ENCODE measurements around the gene FHL1.

The FHL1 gene

DNA sequence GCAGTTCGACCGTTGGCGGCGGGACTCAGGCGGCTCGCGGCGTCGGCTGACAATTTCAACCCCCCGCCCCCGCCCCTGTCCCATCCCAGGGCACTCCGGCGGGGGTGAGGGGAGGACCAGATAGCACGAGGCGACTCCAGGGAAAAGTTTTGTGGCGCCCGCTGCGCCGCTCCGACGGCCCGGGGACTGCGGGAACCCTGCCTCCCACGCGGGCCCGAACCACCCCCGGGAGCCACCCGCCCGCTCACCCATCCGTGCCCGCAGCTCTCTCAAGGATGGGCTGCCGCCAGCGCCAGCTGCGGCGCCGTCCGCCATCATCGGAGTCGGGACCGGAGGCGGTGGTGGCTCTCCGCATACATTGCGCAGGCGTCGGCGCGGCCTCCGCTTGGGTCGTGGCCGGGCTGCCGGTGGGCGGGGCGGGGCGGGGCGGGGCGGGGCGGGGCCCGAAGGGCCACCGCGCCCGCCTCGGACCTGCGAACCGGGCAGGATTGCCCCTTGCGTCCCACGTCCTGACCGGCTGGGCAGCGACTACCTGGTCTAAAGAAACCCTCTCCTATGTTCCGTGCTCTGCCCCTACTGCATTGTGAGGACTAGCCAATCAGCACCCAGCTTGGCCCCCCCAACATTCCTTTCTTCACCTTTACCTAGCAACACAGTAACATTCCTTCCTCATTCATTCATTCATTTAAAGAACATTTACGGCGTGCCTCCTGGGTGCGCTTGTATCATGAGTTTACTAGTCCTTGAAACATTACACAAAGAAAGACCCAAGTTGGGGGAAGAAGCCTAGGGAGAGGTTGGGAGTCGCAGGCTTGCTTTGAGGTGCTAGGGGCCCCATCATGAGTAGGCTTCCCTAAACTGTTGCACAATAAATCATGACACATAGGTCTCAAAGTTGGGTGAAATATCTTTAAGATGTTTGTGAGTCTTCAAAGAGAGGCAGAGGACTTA is 104.0 kb downstream of the FHL1 start, which contains the start of gene MAP7D3:
Gene MAP7D3 (minus strand): TSS at position 360 of the 951 bp plus-strand sequence. CDS start 42 bp downstream, at position 318.
- DNase-seq (ENCODE audit: low read depth, low spot score) = no peak

DNA sequence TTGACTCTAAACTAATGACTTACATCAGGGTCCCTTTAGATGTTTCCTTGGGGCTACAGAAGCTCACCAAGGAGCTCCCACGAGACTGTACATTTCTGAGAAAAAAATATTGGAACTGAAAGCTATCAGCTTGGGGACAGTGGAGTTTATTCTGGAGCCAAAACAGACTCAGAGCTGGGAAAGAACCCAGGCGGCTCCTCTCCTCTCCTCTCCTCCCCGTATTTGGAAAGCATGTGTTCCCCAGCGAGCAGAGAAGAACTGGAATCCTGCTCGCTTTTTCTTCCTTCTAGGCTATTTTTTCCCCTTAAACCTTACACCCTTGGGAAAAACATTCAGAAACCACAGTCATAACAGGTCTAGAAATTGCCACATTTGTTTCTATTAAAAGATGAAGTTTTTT is 108.2 kb downstream of the FHL1 start:
- DNase-seq (ENCODE audit: low read depth, low spot score) = no peak

DNA sequence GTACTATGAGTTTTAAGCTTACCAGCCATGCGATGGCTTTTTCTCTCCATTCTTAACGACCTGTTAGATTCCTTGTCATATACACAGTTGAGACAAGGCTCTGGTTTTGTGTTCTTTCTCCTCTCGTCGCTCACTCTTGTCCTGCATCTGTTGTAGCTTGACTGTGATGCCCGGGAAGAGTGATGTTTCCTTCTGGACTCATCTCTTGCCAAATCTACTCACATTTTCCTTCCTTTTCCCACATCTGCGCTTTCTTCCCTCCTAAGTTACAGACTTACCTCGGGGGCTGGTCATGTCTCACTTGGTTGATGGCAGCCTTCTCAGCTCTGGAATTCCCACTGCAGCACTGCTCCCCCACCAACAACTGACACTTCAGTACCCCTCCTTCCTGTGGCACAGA is 108.7 kb downstream of the FHL1 start:
- no peak for DNase-seq (ENCODE audit: low read depth, low spot score)

DNA sequence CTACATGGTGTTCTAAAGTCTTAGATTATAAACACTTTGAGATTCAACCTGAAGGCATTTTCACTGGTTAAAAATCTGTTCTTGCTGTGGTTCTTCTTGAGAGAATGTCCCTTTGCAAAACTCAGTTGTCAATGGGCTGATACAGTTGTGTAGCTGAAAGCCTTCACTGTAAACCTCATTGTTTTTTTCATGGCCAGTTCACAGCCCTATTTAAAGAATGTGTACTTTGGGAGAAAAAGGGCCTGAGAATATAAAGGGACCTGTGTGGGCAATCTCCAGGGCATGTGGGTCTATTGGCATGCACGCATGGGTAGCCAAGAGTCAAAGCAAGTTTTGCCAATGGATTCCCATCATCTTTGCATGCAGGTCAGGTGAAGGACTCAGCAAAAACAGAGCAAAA is 111.6 kb downstream of the FHL1 start:
- no peak for DNase-seq (ENCODE audit: low read depth, low spot score)

DNA sequence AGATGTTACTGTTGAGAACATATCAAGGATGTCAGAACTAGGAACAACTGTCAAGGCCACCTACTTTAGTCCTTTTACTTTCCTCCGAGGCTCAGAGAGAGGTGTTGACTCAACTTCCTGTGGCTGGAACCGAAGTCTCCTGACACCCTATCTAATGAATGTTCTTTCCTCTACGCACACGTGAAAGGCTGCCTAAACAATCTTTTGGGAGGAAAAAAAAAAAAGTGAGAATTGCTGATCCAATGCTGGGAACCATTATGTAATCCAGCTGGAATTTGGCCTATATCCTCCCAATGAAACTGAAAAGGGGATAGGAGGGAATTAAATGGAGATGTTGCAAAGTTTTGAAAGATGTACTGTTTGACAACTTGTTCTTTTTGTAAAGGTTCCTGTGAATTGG is 112.2 kb downstream of the FHL1 start:
- DNase-seq (ENCODE audit: low read depth, low spot score) = no peak

DNA sequence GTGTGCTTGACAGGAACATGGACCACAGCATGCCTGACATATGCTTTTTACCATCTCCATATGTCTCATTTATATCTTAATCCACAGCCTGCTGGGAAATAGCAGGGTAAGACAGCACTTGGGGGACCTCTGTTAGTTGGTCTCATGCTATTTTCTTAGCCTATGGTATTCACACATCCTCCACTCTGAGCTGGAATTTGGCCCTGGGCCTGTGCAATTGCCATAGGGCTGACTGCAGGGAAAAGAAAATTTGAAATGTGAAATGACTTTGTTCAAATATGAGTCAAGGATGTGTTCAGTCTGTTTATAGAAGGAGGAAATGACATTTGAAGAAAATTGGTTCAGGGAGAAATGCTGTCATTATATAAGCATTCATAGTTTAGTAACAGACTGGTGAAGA is 113.4 kb downstream of the FHL1 start:
- DNase-seq (ENCODE audit: low read depth, low spot score) = no peak
